Measurements from ENCODE around the gene KCNQ1OT1. TPM values are rescaled to one million over a fixed set of nuclear protein-coding genes. Genes with fewer than 3 reads are reported as not detected.

The KCNQ1OT1 gene
- total RNA-seq, 1 experiment from 2014 or later, result 2.4 TPM

GRCh38 chr11:2739531-2740274 lies 39.9 kb upstream of the KCNQ1OT1 start (continued):
- TF ChIP-seq FOXK1 (CRISPR knock-in tag; IDR thresholded peaks at IDR 0.05) (no peak), NFYB (CRISPR knock-in tag; conservative IDR thresholded peaks at IDR 0.05; ENCODE audit: low read depth) (no peak), ZBTB21 (CRISPR knock-in tag; IDR thresholded peaks at IDR 0.05; ENCODE audit: borderline replicate concordance) (no peak), SMAD3 (CRISPR knock-in tag; IDR thresholded peaks at IDR 0.05; ENCODE audit: borderline replicate concordance) (no peak), SP1 (CRISPR knock-in tag; conservative IDR thresholded peaks at IDR 0.05) (no peak)

- peaks cover 55% of the 10 kb centered on the region for H3K27me3 Mint-ChIP-seq (ENCODE audit: low read depth)
- POLR2A ChIA-PET, result no interaction called here
Observed at GRCh38 chr11:2738551-2739431, 39.0 kb upstream of the KCNQ1OT1 start.

GRCh38 chr11:2737866-2738265 lies 38.1 kb upstream of the KCNQ1OT1 start:
- ATAC-seq, result no peak
- H3K27me3 Mint-ChIP-seq (ENCODE audit: low read depth), result peaks cover 57% of the 10 kb centered on the region
- DNase-seq (ENCODE audit: low spot score), result no peak
- H3K9me3 Mint-ChIP-seq, result no peaks in the 10 kb centered on the region
- H3K4me3 Mint-ChIP-seq, result no peak overlapping the region
- ChIA-PET POLR2A (no interaction called here), CTCF (interaction anchor here (1.5 kb wide), 1 partner anchor 44 kb away, joined by 5 read pairs; no protein-coding TSS in a partner anchor)
- no peaks in the 10 kb centered on the region for H3K36me3 Mint-ChIP-seq
- no peaks in the 10 kb centered on the region for H3K4me1 Mint-ChIP-seq
- no peak overlapping the region for H3K27ac Mint-ChIP-seq
- TF ChIP-seq ATF2 (CRISPR knock-in tag; IDR thresholded peaks at IDR 0.05; ENCODE audit: borderline replicate concordance, low read depth), result no peak
- TF ChIP-seq ZNF512 (CRISPR knock-in tag; IDR thresholded peaks at IDR 0.05; ENCODE audit: borderline replicate concordance), result no peak
- TF ChIP-seq TP53 (CRISPR knock-in tag; IDR thresholded peaks at IDR 0.05), result no peak
- TF ChIP-seq ZNF281 (CRISPR knock-in tag; IDR thresholded peaks at IDR 0.05), result no peak
- no peak for TF ChIP-seq KAT7 (CRISPR knock-in tag; IDR thresholded peaks at IDR 0.05; ENCODE audit: borderline replicate concordance)
- TF ChIP-seq ZNF232 (CRISPR knock-in tag; IDR thresholded peaks at IDR 0.05), result no peak
- no peak for TF ChIP-seq ATF3 (CRISPR knock-in tag; conservative IDR thresholded peaks at IDR 0.05)
- TF ChIP-seq ETV6 (CRISPR knock-in tag; IDR thresholded peaks at IDR 0.05), result no peak
- no peak for TF ChIP-seq HMGA2 (CRISPR knock-in tag; IDR thresholded peaks at IDR 0.05)
- no peak for TF ChIP-seq ARID4B (CRISPR knock-in tag; IDR thresholded peaks at IDR 0.05; ENCODE audit: borderline replicate concordance)
- TF ChIP-seq GABPB1 (CRISPR knock-in tag; IDR thresholded peaks at IDR 0.05), result no peak
- TF ChIP-seq NFE2L1 (CRISPR knock-in tag; IDR thresholded peaks at IDR 0.05), result no peak
- TF ChIP-seq ZNF138 (CRISPR knock-in tag; conservative IDR thresholded peaks at IDR 0.05), result no peak
- no peak for TF ChIP-seq ZNF423 (CRISPR knock-in tag; IDR thresholded peaks at IDR 0.05)
- TF ChIP-seq SOX15 (CRISPR knock-in tag; IDR thresholded peaks at IDR 0.05), result no peak

More at GRCh38 chr11:2738551-2739431, 39.0 kb upstream of the KCNQ1OT1 start:
- Mint-ChIP-seq H3K27ac (no peak overlapping the region), H3K4me3 (no peak overlapping the region), H3K9me3 (no peaks in the 10 kb centered on the region), H3K36me3 (no peaks in the 10 kb centered on the region), H3K4me1 (no peaks in the 10 kb centered on the region)
- no peak for TF ChIP-seq KAT7 (CRISPR knock-in tag; IDR thresholded peaks at IDR 0.05; ENCODE audit: borderline replicate concordance)
- TF ChIP-seq GABPB1 (CRISPR knock-in tag; IDR thresholded peaks at IDR 0.05), result no peak
- no peak for TF ChIP-seq PRRX2 (CRISPR knock-in tag; IDR thresholded peaks at IDR 0.05)
- ATAC-seq (no peak), DNase-seq (ENCODE audit: low spot score) (no peak)
- CTCF ChIA-PET, result no interaction called here
